Measurements from ENCODE around the gene PSMC4.

Gene PSMC4

GRCh38 chr19:39968789-39969188 is 2.2 kb upstream of the PSMC4 start:
- DNase-seq (ENCODE audit: low read depth, low spot score), result no peak
- in situ Hi-C loops (cut with HindIII; ENCODE audit: low sequenced_read_pairs), result no loop called here
- no peak overlapping the region for H3K4me3 ChIP-seq (ENCODE audit: low read depth, low read length)
- no peak for TF ChIP-seq CTCF (IDR thresholded peaks at IDR 0.05; ENCODE audit: low read depth, low read length)

GRCh38 chr19:39969266-39969665 is 1.7 kb upstream of the PSMC4 start:
- H3K4me3 ChIP-seq (ENCODE audit: low read depth, low read length), result no peak overlapping the region
- in situ Hi-C loops (cut with HindIII; ENCODE audit: low sequenced_read_pairs), result no loop called here
- no peak for TF ChIP-seq CTCF (IDR thresholded peaks at IDR 0.05; ENCODE audit: low read depth, low read length)
- DNase-seq (ENCODE audit: low read depth, low spot score), result peak; percentile 31

DNA sequence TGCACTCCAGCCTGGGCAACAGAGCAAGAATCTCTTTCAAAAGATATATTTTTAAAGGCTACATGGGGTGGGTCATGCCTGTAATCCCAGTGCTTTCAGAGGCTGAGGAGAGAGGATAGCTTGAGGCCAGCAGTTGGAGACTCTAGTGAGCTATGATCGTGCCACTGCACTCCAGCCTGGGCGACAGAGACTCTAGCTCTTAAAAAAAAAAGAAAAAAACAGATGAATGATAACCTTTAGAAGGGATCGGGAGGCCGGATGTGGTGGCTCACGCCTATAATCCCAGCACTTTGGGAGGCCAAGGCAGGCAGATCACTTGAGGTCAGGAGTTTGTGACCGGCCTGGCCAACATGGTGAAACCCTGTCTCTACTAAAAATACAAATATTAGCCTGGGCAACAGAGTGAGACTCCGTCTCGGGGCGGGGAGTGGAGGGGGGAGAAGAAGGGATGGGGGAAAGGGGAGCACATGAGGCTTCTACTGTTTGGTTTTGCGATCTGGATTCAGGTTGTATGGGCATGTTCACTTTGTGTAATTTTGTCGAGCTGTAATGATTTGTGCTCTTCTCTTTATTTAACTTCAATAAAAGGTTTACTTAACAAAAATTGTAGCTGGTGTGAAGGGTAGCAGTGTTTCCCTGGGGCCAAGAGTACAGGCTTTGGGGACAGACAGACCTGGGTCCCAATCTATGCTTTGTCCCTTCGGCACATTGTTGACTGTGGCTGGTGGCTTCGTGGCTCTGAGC is 1.1 kb upstream of the PSMC4 start:
- peak overlapping the region; percentile 70 for H3K4me3 ChIP-seq (ENCODE audit: low read depth, low read length)
- no peak for DNase-seq (ENCODE audit: low read depth, low spot score)
- no peak for TF ChIP-seq CTCF (IDR thresholded peaks at IDR 0.05; ENCODE audit: low read depth, low read length)
- in situ Hi-C loops (cut with HindIII; ENCODE audit: low sequenced_read_pairs), result no loop called here

DNA sequence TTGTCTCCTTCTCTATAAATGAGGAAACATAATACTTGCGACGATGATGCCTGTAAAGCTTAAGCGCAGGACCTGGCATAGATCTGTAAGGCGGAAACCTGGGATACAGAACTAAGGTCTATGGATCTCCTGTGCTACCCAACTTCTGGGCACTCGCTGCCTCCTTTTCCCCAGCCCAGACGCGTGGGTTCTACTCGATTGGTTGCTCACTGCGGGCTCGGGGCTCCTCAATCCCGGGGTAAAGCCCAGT is 615 bp upstream of the PSMC4 start:
- H3K4me3 ChIP-seq (ENCODE audit: low read depth, low read length), result peak overlapping the region; percentile 70
- TF ChIP-seq CTCF (IDR thresholded peaks at IDR 0.05; ENCODE audit: low read depth, low read length), result no peak
- no peak for DNase-seq (ENCODE audit: low read depth, low spot score)
- in situ Hi-C loops (cut with HindIII; ENCODE audit: low sequenced_read_pairs), result no loop called here

- no peak for TF ChIP-seq CTCF (IDR thresholded peaks at IDR 0.05; ENCODE audit: low read depth, low read length)
- in situ Hi-C loops (cut with HindIII; ENCODE audit: low sequenced_read_pairs), result no loop called here
- DNase-seq (ENCODE audit: low read depth, low spot score), result no peak
- peak overlapping the region; percentile 70 for H3K4me3 ChIP-seq (ENCODE audit: low read depth, low read length)
Observed at GRCh38 chr19:39971380-39972035, 543 bp downstream of the PSMC4 start.

- no peak for DNase-seq (ENCODE audit: low read depth, low spot score)
- in situ Hi-C loops (cut with HindIII; ENCODE audit: low sequenced_read_pairs), result no loop called here
- no peak overlapping the region for H3K4me3 ChIP-seq (ENCODE audit: low read depth, low read length)
- TF ChIP-seq CTCF (IDR thresholded peaks at IDR 0.05; ENCODE audit: low read depth, low read length), result no peak
Observed at GRCh38 chr19:39974377-39975155, 3.6 kb downstream of the PSMC4 start.

Measured in astrocyte of the spinal cord (primary cell).